Activated naive CD8-positive, alpha-beta T cell treated with anti-CD3 and anti-CD28 coated beads, Interleukin-2, amount 50 U/mL, for 16 hours (primary cell): ENCODE data around the gene COLEC11.
"Not testable (repeated sequence)": the region's sequence is repeated elsewhere in the genome, so short reads cannot be mapped to it uniquely, and the experiment has no call there.

Source experiments
- DNase-seq: peaks from one replicate; pipeline ENCODE4 v3.0.0-alpha.2; 2020; ENCODE audit warnings: low read depth, low spot score

Gene COLEC11

DNA sequence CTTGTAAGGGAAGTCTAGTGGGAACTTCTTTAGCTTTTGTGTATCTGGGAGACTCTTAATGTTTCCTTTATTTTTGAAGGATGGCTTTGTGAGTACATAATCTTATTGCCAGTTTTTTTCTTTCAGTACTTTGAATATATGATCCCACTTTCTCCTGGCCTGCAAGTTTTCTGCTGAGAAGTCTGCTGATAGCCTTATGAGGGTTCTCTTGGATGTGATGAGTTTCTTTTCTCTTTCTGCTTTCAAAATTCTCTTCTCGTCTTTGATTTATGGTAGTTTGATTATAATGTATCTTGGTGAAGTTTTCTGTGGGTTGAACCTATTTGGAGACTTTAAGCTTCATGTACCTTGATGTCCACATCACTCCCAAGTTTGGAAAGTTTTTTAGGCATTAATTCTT lies 28.1 kb downstream of the COLEC11 start:
- no peak for DNase-seq

DNA sequence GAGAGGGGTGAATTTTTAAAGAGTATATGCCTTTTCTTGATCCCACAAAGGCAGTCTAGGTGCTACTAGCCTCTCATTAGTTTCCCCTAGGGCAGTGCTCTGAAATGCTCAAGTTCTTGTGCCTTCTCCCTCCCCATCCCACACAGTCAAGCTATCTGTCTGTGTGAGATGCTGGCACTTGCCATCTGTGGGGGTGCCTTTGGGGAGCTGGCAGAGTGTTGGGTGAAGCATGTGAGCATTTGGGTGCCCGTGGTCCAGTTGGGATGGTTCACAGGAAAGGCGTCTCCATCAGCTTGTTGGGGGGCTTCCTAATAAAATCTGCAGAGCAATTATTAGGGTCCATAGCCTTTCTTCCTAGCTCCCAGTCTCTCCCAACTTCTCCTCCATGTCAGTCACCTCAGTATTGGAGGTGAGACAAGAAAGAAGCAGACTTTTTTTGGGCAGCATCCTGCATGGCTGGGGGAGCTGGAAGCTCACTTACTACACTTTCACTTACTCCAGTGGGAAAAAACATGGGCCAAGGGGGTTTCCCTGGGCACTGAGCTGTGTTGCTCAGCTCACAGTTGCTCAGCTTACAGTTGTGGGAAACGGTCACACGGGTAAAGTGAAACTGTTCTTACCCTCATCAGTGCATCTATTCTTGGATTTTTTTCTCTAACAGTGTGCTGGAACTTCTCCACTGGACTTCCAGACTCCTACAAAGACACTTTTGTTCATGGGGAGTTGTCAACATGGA lies 29.3 kb downstream of the COLEC11 start:
- DNase-seq = no peak

DNA sequence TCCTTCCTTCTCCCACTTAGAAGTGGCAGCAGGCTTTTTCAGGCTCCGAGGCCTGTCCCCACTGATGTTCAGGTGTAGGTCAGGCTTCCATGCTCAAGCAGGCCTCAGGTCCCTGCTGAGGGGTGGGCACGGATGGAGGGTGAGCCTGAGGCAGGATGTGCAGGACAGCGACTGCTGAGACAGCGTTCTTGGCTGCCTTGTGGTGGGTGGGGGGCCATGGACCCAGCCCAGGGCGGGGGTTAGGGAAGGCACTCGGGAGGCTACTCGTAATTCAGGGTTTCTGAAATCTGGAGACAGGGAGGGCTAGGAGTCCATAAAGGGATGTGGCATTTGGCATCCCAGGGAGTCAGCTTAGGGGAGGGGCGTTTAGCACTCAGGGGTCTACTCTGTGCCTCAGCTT lies 30.3 kb downstream of the COLEC11 start:
- DNase-seq = no peak

DNA sequence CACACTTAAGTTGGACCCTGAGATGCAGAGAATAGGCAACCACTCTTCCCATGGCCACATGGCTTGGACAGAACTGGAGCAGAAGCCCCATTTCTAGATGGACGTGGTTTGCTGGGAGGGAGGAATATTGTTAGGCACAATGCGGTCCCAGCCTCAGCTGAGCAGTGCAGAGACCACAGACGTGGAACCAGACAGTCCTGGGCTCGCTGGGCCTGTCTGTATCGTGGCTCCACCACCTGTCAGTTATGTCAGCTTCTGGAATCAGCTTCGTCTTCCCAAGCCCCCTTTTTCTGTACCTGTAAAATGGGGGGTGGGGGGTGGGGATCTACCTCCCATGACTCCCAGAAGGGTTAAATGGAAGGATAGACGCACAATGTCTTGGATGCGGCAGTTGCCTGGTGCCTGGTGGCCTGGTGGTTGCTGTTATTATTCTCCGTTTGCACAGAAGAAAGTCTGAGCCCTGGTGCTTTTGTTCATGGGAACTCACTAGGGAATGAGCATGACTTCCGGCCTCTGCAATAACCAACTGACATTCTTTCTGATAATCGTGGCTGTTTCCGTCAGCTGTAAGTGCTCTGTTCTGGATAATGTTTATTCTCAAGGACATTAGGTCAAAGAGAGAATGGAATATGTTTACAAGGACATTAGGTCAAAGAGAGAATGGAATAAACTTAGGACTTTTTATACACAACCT lies 31.4 kb downstream of the COLEC11 start:
- no peak for DNase-seq

DNA sequence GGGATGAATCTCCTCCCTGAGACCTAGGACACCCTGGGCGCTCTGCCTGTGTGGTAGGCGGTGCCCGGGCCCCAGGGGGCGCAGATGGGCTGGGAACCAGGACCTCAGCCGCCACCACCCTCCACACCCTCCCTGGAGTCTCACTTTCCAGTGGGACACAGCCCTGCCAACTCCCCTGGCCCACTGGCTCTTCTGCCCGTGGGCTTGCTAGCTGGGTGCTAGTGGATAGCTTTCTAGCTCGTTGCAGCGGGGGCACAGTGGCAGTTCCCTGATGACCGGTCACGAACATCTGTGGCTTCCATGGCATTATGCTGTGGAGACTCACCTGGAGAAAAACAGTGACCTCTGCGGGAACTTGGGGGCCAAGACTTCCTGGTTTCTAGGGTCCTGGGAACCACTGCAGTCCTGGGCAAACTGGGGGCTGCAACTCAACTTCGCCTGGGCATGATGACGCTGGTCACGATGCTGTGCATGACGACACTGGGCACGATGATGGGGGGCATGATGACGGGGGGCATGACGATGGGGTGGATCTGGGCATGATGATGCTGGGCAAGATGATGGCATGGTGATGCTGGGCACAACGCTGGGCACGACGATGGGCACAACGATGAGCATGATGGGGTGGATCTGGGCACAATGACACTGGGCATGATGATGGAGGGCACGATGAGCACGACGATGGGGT lies 32.0 kb downstream of the COLEC11 start:
- DNase-seq = no peak

DNA sequence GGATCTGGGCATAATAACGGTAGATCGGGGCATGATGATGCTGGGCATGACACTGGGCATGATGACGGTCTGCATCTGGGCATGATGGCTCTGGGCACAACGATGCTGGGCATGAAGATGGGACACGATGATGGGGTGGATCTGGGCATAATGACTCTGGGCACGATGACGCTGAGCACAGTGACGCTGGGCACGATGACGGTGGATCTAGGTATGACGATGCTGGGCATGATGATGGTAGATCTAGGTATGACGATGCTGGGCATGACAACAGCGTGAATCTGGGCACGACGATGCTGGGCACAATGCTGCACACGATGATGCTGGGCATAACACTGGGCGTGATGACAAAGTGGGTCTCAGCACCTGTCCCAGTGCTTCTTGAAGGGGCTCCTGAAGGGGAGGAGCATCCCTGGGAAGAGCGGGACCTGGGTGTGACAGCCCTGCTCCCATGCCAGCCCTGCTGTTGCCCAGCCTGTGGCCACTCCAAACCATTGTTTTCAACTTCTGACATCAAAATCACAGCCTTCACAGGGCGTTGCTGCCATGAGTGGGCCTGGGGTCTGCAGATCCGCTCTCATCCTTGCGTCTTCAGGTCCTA lies 32.7 kb downstream of the COLEC11 start:
- DNase-seq = no peak

DNA sequence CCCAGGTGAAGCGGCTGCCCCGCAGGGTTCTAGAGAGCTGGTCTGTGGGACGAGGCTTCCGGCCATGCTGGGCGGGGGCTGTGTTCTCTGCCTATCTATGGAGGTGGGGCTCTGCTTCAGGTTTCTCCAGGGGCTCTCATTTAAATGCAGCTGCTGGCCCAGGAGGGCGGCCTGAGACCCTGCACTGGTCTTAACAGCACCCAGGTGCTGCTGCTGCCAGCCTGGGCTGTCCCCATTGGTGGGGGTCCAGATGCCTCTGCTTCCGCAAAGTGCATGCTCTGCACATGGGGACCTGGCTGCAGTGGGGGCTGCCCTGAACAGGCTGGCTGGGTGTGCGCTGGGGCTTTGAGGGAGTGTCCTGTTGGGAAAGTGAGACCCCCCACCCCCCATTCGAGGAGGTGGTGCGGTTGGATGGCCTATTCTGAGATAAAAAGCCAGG lies 33.3 kb downstream of the COLEC11 start:
- DNase-seq = no peak

DNA sequence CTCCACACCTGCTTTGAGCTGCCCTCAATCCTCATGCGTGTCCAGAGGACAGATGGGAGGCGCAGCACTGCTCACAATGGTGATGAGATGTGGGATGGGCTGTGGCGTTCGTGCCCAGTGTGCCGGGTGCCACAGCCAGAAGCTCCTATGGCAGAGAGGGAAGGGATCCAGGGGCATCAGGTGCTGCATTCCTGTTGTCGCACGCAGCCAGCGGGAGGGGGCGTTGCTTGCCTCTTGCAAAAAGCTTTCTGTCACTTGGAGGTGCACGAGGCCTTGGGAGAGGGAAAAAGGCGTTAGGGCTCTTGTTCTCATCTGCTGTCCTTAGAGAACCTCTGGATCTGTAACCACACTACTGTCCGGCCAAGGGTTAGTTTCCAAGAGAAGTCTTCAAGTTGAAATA lies 33.9 kb downstream of the COLEC11 start:
- DNase-seq = no peak

DNA sequence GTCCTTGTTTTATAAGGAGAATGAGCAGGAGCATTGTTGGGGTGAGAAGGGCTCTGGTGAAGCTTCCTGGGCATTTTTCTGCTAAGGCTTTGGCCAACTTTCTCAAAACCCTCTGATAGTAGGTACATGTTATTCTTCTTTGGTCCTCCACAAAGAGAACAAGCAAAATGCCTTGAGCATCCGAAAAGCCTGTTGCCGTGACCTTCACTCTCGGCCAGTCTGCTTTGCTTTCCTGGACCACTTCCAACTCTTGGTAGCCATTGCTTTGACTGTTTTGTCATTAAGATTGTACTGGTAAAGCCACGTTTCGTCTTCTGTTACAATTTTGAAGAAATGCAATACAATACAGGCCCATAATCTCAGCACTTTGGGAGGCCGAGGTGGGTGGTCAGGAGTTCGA lies 35.7 kb downstream of the COLEC11 start:
- DNase-seq = no peak

DNA sequence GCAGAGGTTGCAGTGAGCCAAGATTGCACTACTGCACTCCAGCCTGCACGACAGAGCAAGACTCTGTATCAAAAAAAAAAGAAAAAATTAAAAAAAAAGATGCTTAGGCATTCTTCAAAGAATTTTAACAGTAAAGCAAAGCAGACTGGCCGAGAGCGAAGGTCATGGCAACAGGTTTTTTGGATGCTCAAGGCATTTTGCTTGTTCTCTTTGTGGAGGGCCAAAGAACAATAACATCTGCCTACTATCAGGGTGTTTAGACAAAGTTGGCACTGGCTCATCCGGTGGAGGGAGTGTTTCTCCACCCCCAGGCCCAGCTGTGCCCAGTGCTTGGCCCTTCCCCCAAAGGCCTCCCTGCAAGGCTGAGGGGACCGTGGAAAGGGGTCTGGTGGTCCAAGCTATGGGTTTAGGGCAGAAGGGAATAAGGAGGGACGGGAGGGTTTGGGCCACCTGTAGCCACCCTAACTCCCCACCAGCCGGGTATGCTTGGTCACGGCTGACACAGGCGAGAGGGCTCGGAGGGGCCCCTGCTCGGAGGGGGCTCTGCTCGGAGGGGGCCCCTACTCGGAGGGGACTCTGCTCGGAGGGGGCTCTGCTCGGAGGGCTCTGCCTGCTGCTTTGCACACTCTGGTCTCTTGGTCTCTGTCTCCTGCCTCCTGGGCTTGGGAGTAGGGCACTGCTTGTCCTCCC lies 36.4 kb downstream of the COLEC11 start:
- no peak for DNase-seq

DNA sequence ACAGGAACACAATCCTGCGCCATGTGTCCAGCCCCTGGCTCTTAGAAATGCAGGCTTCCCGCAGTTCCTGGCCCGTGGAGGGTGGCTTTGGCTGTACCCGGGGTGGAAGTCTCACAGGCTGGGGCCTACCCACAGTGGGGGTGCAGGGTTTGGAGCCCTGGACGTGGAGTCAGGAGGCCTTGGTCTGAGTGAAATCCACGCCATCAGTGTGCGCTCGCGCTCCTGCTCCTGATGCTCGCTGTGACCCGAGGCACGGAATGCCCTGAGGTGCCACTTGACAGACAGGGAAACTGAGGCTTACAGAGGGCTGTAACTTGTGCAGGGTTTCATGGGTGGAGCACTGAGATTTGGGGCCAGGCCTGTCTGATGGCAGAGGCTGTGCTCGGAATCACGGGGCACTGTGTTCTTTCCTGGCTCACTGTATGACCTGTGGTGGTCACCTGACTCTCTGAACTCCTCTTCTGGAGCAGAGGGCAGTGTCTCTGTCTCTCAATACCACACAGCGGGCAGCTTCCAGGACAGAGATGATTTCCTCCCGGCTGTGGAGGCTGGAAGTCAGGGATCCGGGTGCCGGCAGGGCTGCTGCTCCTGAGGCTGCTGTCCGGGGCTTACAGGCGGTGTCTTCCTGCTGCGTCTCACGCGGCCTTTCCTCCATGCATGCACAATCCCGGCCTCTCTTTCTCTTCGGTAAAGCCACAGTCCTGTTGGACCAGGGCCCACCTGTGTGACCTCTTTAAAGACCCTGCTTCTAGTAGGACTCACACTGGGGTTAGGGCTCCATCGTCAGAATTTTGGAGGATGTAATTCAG lies 37.1 kb downstream of the COLEC11 start:
- no peak for DNase-seq

DNA sequence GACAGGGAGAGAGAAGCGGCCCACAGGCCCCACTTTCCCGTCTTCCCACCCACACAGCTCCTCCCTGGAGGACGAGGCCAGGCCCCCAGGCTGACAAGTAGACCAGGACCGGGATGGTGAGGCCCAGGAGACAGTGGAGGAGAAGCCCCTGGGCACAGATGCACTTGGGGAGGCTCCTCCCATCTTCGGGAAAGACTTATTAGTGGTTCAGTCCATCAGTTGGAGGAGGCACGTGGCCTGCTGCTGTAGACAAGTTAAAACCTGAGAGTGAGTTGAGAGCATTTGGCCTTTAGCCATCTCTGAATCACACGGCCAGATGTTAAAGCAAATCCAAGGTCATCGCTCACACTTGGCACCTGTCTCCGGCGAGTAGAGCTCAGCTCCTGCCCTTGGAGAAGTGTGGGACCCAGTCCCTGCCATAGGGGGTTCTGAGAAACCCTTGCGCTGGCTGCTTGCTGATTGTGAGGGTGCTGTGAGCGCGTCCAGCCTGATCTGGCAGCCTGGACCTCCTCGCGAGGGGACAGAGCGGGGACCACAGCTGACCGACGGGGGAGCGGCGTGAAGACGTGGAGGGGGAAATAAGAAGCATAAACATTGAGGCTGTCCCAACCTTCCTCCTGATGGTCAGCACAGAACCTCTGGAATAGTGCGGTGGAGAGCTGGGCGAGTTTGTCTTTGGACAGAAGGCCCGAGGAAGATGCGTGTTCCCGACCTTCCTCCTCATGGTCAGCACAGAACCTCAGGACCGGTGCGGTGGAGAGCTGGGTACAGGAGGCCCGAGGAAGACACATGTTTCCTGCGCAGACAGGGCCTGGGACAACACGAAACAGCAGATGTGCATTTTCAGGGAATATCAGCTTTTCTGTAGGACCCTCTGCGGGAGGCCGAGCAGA lies 38.4 kb downstream of the COLEC11 start:
- DNase-seq = no peak

DNA sequence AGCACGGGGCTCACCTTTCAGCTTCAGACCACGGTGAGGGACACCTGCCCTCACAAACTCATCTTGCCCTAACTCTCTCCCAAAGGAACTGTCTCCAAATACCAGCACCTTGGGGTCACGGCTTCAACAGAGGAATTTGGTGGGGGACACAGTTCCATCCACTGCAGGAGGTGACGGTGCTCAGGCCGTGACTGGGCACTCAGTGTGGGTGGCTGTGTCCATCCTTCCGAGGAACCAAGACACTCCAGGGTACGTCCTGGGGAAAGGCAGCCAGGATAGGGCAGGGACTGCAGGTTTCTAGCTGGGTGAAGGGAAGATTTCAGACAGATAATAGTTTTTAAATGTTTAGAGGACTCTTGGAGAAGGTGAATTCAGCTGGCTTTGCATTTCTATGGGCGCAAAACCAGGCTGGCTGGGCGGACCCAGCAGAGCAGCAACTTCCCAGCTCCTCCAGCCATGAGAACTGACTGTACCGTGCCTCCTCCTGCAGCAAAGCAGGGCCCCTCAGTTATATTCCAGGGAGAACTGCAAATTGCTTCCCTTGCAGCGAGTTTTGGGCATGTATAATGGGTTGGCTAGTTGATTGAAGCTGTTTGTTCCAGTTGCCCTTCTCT lies 39.2 kb downstream of the COLEC11 start:
- DNase-seq = no peak

DNA sequence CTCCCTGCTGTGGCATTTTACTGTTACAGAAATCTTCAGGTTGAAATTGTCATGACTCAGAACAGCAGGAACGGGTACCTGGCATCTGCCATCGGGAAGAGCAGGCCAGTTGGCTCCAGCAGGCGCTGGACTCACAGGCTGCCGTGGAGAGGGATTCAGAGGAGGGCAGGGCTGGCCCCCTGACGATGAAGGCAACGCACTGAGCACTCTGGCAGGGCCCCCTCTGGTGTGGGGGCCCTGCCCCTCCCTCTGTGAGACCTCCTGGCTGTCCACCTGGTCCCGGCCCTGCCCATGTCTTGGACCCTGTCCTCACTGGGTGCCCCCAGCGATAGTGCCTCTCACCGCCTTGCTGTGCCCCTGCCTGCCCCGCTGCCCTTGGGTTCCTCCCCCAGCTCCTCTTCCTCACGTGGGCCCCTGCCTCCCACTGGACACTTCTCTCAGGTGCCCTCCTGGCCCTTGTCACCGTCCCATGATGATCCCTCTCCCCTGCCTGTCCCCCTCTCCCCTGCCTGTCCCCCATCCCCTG lies 39.7 kb downstream of the COLEC11 start:
- DNase-seq = no peak

DNA sequence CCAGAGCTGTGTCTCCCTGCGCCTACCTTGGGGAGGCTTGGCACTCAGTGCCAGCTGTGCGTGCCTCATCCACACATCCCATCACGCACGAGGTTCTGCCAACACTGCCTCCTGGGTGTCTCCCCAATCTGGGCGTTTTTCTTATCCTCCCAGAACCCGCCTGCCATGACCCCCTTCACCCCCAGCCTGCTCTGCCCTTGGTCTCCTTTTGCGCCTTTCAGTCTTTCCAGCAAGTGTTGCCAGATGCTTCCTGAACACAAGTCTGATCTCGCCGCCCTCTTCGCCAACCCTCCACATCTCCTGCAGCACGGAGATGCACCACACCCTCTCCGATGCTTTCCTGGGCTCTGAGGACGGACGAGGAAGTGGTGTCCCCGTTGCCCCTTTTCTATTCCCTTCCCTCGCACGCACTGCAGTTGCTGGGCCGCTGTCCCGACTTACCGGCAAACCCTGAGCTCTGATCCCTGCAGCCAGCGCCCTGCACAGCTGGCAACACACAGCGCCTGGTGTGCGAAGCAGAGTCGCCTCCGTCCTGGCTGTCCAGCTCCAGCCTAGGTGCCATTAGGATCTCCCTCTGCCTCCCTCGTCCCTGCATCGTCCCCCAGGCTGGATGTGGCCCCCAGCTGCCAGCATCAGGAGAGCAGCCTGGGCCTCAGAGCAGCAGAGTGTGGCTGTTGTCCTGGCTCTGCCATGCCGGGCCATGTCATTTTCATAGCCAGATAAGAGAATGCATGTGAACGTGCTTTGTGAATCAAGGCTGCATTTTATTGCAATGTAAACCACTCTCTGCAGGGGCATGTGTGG lies 40.5 kb downstream of the COLEC11 start:
- DNase-seq = no peak

DNA sequence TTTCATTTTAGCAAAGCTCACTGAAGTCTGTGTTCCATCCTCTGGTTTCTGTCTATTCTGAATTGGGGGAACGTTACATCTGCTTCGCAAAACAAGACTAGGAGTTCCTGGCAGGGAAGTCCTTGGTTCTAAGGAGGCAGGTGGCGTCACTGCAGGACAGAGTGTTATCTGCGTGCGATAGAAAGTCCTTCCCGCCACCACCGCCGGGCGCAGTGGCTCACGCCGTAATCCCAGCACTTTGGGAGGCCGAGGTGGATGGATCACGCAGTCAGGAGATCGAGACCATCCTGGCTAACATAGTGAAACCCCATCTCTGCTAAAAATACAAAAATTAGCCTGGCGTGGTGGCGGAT lies 41.0 kb downstream of the COLEC11 start:
- DNase-seq = not testable (repeated sequence)

DNA sequence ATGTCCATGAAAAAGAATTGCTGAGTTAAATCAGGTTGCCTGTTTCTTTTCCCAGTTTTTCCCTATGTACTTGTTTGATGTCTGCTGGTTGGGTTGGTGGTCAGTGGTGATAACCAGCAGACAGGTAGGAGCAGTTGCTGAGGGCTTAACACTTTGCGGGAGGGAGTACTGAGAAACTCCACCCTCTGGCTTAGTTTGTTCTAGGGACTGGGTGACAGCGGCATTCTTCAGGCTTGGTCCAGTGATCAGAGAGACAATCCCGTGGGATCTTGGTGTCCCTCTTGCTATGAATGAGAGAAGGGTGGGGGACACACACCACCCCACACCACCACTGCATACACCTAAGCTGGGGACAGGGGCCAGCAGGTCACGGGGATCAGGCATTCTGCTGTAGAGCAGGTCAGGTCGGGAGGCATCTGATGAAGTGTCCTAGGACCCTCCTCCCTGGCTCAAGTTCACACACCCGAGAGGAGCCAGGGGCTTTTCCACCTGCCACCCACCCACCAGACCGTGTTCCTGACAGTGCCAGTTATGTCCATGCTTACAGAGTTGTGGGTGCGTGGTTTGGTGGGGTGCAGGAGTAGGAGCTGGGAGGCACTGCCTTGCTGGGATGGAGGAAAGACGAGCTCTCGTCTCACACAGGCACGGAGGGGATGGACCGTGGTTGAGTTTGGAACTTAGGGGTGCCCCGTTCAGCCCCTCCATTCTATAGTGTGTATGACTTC lies 41.8 kb downstream of the COLEC11 start:
- no peak for DNase-seq

DNA sequence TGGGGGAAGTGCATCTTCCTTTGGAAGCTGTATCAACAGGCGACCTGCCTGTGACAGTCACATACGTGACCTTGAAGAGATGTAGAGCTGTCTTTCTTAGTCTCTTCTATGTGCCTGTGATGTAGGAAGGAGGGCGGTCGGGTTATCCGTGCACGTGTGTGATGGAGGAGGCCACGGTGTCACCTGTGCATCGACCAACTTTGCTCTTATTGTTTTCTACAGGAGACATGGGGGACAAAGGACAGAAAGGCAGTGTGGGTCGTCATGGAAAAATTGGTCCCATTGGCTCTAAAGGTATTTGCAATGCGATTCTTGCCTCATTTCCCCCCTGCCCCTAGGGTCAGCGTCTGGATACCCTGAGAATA lies 42.4 kb downstream of the COLEC11 start:
- no peak for DNase-seq
